Ramos (cell line): ENCODE data around the gene NRXN3.

ENCODE experiments used
- in situ Hi-C: fragments of 300-500 bp; cut with MboI; formaldehyde crosslinking; loops from one replicate; pipeline ENCODE4 v1.14.3; 2022; ENCODE audit warnings: low sequenced_read_pairs; ENCODE audit not compliant: unreplicated experiment

The NRXN3 gene

DNA sequence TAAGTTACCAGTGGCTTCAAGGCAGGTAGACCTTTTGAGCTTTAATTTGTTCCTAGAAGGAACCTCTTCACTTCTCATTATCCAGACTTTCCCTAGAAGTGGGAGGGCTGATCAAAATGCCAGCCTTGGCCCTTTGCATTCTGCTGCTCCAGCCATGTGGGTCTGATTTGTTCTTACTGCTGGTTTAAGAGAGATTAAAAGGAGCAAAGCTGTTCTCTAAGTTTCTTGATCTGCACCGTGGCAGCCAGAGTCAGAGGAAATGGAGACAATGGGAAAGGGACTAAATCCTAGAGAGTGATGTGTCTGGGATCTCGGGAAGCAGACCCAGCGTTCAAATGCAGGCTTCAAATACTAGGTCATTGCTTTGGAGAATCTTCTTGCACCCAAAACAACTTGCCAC, 1281.4 kb downstream of the NRXN3 start:
- in situ Hi-C loops: no loop called here

DNA sequence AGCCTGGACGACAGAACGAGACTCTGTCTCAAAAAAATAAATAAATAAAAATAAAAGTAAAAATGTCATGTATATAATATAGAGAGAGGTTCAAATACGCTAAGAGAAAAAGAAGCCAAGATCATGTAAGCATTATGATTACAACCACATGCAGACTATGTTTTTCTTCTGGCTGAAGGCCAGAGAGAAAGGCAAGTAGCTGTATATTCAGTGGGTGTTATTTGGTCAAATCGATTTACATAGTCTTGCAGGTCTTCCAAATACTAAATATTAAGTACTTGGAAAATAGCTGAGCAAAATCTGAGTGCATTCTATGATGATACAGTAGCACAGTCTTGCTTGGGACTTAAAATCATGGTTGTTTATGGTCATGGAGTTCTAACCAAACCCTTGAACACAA, 1283.1 kb downstream of the NRXN3 start:
- in situ Hi-C loops: no loop called here

DNA sequence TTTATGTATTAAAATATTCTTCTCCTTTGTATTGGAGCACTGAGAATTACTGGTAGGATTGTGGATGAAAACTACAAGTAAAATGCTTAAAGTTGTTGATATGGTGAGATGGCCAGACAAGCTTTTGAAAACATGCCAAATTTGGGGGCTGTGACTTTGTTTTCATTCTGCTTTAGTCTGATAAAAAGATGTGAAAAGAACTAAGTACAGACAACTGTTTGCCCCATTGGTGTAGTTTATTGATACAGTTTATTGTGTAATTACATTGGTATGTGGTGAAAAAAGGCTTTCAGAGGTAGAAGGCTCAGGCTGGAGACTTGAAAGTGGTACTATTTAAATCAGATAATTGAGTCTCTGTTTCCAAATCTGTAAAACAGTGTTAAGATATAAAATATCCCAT, 1294.3 kb downstream of the NRXN3 start:
- in situ Hi-C loops: no loop called here

DNA sequence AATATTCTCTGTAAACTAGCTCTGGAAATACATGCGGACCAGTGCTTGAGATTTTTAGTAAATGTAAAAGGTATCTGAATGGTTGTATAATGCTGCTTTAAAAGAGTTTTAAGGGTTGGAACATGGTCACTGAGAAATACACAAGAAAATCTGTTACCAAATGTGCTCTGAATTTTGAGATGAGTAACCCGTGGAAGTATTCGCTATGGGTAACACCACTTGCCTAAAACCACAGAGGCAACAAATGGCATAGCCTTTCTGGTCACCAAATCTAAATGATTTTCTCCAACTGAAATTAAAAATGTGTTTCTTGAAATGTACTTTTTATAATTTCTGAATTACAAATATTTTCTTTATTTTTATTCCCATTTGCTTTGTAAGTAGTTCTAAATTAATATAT, 1295.5 kb downstream of the NRXN3 start:
- in situ Hi-C loops: no loop called here

DNA sequence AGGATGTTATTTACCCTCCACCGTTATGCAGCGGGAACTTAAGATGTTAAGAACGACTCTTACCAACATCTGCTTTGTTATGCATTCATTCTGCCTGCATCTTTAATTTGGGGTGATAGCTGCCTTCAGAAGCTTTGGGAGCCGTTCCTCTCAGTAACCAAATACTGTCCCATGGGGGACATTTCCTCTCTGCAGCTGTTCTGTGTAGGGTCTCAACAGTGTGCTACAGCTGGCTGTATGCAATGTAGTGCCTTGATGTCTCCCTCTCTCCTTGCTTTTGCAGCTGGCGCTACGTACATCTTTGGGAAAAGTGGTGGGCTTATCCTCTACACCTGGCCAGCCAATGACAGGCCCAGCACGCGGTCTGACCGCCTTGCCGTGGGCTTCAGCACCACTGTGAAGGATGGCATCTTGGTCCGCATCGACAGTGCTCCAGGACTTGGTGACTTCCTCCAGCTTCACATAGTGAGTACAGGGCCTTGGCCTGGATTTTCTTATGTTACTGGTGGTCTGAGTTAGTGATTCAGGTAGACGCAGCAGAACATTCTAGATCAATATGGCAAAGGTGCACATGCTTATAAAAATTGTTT, 1296.9 kb downstream of the NRXN3 start:
- in situ Hi-C loops: no loop called here

DNA sequence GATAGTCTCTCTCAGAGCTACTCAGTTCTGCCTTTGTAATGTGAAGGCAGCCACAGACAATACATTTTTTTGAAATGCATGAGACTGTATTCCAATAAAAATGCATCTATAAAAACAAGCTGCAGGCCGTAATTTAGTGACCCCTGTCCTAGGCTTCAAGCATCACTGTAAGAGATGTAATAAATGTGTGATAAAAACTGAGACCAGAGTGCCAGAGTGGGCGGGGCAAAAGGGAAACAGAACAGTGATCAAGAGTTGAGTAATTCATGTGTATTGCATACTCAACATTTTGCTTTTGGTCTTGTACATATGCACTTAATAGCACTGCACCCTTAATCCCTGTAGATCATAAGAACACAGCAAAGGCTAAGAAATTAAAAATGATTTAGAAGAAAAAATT, 1297.7 kb downstream of the NRXN3 start:
- in situ Hi-C loops: no loop called here

DNA sequence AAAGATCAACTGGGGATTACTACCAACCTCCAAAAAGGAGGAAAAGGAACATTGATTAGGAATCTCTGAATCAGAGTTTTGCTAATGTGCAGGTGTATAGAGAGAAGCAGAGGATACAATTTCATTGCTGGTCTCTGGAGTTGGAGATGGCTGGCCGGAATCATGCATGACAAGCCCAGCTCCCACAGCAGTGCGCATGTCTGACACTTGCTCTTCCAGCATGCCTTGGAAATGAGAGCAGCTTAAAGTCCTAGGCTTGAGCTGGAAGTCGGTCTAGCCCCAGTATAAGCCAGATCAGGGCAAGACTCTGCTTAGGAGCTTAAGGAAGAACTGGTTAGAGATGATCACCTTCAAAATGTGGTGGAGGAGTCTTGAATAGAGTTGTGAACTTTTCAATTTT, 1298.3 kb downstream of the NRXN3 start:
- in situ Hi-C loops: no loop called here

DNA sequence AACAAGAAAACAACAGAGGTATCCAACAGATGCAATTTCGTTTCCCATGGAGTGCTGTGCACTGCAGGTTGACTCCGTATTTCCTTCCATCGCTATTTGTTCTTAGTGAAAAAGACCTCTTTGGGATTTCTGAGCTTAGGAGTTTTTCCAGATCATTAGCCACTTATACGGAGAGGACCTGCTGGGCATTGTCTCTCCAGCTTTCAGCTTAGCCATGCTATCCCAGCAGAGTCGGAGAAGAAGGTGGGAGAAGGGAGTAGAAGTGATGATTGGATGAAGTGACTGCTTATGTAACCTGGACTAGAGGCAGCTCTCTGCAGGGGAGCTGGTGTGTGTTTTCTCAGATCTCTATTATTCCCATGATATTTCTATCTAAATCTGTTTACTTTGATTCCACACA, 1303.5 kb downstream of the NRXN3 start:
- in situ Hi-C loops: no loop called here

DNA sequence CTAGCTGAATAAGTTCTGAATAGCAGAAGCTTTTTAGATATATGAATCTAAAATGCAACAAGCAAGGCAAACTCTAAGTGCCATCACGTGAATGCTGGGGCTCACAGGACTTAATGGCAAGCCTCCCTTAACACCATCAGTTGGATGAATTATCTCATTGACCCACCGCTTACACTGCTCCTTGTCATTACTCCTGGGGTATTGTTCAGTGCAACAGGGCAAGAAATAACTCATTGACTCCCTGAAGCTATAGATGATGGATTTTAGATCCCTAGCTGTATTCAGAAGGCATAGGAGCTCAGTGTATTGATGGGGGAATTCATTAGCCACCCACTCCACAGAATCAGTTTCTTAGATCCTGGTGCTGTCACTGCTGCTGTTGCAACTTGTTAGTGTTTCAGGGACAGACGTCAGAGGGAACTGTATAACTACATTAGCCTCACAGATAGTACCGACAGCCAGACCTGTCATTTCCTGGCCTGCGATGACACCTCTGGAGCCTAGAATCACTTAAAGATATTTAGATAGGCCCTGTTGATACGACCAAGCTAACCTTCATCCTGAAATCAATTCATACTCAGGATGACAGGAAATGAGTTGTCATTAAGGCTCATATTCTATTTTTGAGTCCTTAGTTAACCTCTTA, 1305.8 kb downstream of the NRXN3 start:
- in situ Hi-C loops: no loop called here

DNA sequence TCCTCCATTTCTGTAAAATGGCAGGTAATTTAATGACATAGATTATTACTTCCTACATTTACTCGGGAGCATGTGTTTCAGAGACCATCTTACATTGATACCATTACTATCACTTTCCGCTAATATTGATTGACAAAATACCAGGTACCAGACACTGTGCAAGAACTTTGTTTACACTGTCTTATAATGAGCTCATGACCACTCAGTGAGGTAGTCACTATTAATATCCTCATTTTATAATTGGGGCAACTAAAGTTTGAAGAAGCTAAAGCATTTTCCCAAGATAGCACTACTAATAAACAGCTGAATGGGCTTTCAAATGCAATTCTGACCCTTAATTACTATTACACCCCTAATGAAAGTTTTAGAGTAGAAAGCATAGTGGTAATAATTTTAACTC, 1306.4 kb downstream of the NRXN3 start:
- in situ Hi-C loops: no loop called here

DNA sequence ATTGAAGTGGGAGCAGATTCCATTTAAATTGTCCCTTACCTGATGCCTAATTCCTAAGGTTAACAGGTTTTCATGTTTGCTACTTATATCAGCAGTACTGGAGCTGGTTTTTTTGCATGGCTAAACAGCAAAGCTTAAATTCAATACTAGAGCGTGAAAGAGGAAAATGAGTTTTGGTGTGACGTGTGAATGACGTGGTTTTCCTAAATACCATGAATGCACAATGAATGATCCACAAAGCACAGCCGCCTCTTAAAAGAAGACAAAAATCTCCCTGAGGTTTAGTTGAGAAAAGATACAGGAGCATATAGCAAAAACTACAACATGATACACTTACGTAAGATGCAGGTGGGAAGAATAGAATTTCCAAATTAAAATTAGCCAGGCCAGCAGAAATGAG, 1310.0 kb downstream of the NRXN3 start:
- in situ Hi-C loops: no loop called here

DNA sequence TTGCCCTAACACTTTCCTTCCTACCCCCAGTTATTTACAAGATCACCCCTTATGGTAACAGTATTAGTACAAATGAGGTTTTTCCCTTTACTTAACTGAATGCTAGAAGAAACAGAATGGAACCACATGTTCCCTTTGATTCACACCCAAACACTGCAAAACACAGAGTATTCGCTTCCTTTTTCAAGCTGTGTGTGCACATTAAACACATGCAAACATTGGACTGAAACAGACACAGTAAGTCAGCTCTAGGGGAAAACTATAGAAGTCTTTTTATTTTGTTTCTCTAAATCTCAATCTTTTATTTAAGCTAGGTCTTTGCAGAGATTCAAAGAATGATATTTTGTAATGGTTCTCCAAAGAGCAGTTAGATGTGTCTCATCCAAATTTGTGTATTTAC, 1312.7 kb downstream of the NRXN3 start:
- in situ Hi-C loops: no loop called here

DNA sequence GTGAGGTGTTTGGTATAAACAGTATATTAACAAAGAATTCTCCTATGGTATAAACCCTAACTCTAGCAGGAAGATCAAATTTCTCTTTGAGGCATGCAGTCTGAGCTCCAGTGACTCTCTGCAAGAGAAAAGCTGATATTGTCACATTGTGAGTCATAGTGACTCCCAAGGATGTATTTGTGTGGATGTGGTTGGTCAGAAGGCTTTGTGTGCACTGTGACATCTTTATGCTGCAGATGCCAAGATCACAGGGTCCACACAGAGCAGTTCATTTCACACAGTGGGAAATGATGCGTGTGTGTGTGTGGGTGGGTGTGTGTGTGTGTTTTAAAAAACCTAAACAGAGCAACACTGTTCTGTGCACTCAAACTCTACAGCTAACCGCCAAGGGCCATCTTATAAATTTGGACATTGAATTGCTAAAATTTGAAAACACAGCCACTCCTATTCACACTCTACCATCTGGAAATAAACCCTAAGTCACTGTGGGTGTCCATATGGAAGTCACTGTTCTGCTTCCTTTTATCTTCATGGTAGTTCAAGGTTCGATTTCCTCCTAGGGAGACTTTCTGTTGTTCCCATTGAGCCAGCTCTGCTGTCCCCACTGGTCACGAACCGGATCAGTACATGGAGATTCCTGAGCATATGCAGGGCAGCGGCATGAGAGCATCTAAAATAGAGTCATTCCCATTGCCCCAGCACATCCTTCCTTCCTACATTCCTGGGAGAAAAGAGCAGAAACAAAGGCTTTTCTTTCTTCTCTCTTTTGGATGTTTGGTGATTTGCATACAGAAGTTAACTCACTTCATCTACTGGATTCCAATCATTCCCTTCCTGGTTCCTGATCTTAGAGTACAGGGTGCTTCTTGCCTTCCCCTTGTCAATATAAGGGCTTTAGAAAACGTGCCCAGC, 1313.6 kb downstream of the NRXN3 start:
- in situ Hi-C loops: no loop called here

DNA sequence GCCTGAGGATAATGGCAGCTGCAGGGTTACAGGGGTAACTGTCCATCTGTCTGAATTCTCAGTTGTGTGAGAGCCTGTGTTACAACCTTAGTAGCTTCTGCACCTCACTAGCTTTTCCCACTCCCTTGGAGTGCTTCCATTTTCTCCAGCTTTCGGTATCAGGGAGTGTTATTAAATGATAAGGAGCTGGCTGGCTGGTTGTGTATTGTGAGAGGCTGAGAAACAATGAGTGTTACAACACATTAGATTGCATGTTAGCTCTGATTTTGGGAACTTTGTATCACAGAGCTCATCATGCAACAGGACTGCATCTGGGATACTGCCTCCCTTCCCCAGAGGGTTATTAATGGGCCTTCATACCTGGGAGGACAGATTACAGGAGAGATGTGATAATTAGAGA, 1317.5 kb downstream of the NRXN3 start:
- in situ Hi-C loops: no loop called here

DNA sequence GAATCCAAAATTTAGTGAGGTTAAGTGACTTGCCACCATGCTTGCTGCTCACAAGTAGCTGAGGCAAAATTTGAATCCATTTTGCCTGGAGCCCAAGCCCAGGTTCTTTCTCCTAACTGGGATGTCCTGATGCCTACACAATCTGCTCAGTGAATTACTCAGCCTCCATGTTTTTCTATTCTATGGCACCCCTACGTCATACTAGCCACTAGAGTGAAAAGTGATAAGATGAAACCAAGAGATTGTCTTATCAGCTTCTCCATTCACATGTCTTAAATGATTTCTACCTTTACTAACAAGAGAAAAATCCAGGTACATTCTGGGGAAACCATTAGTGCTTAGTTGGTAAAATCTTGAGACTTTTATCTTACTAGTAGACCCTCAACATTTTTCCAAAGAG, 1321.0 kb downstream of the NRXN3 start:
- in situ Hi-C loops: no loop called here

DNA sequence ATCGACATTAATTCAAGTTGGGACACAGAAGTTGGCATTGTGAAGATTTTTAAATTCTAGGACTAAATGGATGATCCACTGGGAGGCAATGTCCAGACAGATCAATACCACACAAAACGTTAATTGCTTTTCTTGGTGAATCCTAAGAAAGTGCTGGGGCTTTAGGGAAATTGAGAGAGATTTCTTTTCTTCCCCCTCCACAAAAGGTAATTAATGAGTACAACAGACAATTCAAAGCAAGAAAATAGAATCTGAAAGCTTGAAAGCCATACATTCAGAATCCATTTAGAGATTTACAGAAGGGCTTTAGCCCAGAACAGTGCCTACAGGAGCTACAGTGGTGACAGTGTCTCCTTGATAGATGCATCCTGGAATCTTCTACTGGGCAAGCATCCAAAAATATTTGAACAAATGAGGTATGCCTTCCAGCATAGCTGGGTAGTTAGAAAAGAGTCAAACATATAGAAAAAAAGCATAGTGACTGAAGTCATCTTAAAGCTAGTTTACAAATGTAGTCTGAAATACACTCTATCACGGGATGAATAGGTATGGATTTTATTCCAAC, 1323.0 kb downstream of the NRXN3 start:
- in situ Hi-C loops: no loop called here

DNA sequence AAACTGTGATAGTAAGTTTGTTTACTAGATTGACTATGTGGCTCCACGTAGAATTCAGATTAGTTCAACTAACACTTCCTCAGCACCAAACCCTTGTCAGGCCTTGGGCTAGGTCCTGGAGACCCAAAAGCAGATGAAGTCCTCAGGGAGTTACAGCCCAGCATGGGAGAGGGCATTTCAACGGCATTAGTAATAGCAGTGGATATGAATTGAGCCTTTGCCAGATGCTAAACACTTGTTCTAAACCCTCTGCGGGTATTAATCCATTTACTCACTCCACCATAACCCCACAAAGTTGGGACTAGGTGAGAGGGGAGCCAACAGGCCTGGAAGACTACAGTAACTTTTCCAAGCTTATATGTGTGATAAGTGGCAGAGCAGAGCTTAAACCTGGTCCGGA, 1326.5 kb downstream of the NRXN3 start:
- in situ Hi-C loops: no loop called here

DNA sequence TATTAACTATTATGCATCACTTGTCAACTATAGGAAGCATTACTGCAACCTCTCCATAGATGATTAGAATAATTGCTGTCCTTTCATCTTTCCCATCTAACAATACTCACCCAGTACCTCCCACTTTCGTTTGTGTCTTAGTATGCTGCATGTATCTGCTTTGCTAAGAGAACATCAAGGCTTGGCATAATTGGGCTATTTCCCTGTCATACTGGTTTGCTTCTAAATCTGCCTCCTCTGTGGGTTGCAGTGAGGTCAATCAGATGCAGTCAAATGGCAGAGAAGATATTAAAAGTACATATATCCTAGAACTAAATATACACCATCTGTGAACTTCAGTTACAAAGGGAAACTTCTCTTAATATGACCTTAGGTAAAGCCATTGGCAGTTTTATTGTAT, 1330.3 kb downstream of the NRXN3 start:
- in situ Hi-C loops: no loop called here

DNA sequence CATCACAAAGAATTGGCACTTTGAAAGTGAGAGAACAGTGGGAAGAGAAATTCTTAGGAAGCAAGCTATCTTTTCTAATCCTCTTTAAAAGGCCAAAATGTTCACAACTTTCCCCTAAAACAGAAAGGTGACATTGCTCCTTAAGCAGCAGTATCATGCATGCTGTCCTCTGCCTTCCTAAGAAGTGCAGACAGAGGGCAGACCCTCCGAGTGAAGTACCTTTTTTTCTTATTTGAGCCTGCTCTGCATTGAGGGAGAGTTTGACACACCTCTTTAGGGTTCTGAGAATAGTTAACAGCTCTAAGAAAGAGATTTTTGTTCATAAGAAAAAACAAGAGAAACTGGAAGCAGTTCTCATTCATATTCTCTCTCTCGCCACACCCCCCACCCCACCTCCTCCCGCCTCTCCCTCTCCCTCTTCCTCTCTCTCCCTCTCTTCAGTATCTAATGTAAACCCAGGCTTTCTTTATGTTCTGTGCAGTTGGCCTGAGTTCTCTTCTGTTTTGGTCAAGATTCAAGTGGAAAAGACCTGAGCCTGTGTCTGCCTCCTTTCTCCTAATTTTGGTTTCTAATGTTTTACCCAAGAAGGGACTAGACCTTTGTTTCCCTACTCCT, 1332.1 kb downstream of the NRXN3 start:
- in situ Hi-C loops: no loop called here

DNA sequence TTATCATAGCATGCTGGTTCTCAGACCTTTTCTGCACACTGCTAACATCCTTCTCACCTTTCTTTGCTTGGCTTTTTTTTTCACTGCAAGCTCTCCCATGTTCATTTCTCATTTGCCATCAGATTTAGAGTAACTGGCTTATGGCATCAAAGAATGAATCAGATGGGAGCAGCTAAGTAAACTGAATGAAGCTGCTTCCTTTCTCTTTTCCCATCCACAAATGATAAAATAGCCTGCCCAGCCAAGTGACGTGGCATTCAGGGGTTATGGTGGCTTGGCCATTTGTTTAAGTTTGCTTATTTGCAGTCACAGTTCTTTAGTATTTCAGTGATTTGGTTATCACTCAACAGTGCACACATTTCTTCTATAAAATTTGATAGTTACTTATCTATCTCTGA, 1332.6 kb downstream of the NRXN3 start:
- in situ Hi-C loops: no loop called here

DNA sequence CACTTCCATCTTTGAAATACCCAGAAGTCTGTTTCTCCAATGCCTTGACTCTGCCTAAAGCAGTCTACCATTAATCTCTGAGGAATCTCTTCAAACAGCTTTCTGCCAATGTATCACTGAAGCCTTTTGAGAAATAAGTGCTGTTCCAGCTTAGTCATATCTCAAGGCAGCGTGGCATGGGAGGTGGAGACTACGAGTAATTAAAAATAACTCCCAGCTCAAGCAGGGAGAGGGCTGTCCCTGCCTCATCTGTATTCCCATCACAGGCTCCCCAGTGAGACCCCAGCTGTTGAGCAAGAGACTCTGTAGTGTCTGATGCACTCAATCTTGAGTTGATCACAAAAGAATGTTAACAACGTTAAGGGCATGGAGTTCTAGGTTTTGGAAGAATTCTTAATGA, 1340.5 kb downstream of the NRXN3 start:
- in situ Hi-C loops: no loop called here
